ENCODE data around the gene XPO5.

Gene XPO5

GRCh38 chr6:43489277-43490072 lies 86.4 kb downstream of the XPO5 start:
- Histone ChIP-seq H3K4me1 (ENCODE audit: control insufficient read depth, insufficient read depth, low read length, poor library complexity, severe bottlenecking) (peaks cover 24% of the 10 kb centered on the region), H3K36me3 (ENCODE audit: control insufficient read depth, insufficient read depth, low read length) (peaks cover 24% of the 10 kb centered on the region), H3K27ac (ENCODE audit: low read depth, low read length, severe bottlenecking) (no peak overlapping the region), H3K9me3 (ENCODE audit: control insufficient read depth, low read length) (no peaks in the 10 kb centered on the region), H3K4me3 (ENCODE audit: extremely low read depth, insufficient read depth, low read length, poor library complexity, severe bottlenecking) (no peak overlapping the region)
- 89 to 92% methylated on average over 9 to 10 of the region's 12 CpGs for WGBS, 2 experiments (ENCODE audit: insufficient coverage in 2 of 2)

GRCh38 chr6:43488667-43489276 lies 87.1 kb downstream of the XPO5 start:
- peaks cover 24% of the 10 kb centered on the region for H3K36me3 ChIP-seq (ENCODE audit: control insufficient read depth, insufficient read depth, low read length)
- no peaks in the 10 kb centered on the region for H3K9me3 ChIP-seq (ENCODE audit: control insufficient read depth, low read length)
- 89 to 100% methylated on average over 3 of the region's 4 CpGs for WGBS, 2 experiments (ENCODE audit: insufficient coverage in 2 of 2)
- H3K27ac ChIP-seq (ENCODE audit: low read depth, low read length, severe bottlenecking) = no peak overlapping the region
- H3K4me3 ChIP-seq (ENCODE audit: extremely low read depth, insufficient read depth, low read length, poor library complexity, severe bottlenecking) = no peak overlapping the region
- H3K4me1 ChIP-seq (ENCODE audit: control insufficient read depth, insufficient read depth, low read length, poor library complexity, severe bottlenecking) = peaks cover 17% of the 10 kb centered on the region

GRCh38 chr6:43481591-43482236 lies 94.1 kb downstream of the XPO5 start:
- H3K36me3 ChIP-seq (ENCODE audit: control insufficient read depth, insufficient read depth, low read length) = peaks cover 20% of the 10 kb centered on the region
- peaks cover 12% of the 10 kb centered on the region for H3K4me1 ChIP-seq (ENCODE audit: control insufficient read depth, insufficient read depth, low read length, poor library complexity, severe bottlenecking)
- 93 to 99% methylated on average over 8 to 11 of the region's 11 CpGs for whole genome bisulfite sequencing, 2 experiments (ENCODE audit: insufficient coverage in 2 of 2)
- H3K9me3 ChIP-seq (ENCODE audit: control insufficient read depth, low read length) = no peaks in the 10 kb centered on the region
- no peak overlapping the region for H3K27ac ChIP-seq (ENCODE audit: low read depth, low read length, severe bottlenecking)
- no peak overlapping the region for H3K4me3 ChIP-seq (ENCODE audit: extremely low read depth, insufficient read depth, low read length, poor library complexity, severe bottlenecking)

- Histone ChIP-seq H3K36me3 (ENCODE audit: control insufficient read depth, insufficient read depth, low read length) (peaks cover 16% of the 10 kb centered on the region), H3K9me3 (ENCODE audit: control insufficient read depth, low read length) (no peaks in the 10 kb centered on the region), H3K27ac (ENCODE audit: low read depth, low read length, severe bottlenecking) (no peak overlapping the region), H3K4me3 (ENCODE audit: extremely low read depth, insufficient read depth, low read length, poor library complexity, severe bottlenecking) (no peak overlapping the region), H3K4me1 (ENCODE audit: control insufficient read depth, insufficient read depth, low read length, poor library complexity, severe bottlenecking) (peaks cover 12% of the 10 kb centered on the region)
- no CpG with 5 or more reads among the region's 2 CpGs for WGBS, 2 experiments (ENCODE audit: insufficient coverage in 2 of 2)
Measured at GRCh38 chr6:43481075-43481474, 94.8 kb downstream of the XPO5 start.

GRCh38 chr6:43478008-43478372 lies 97.8 kb downstream of the XPO5 start:
- Histone ChIP-seq H3K4me1 (ENCODE audit: control insufficient read depth, insufficient read depth, low read length, poor library complexity, severe bottlenecking) (peaks cover 12% of the 10 kb centered on the region), H3K4me3 (ENCODE audit: extremely low read depth, insufficient read depth, low read length, poor library complexity, severe bottlenecking) (peak overlapping the region; percentile 62), H3K27ac (ENCODE audit: low read depth, low read length, severe bottlenecking) (peak overlapping the region; percentile 76), H3K36me3 (ENCODE audit: control insufficient read depth, insufficient read depth, low read length) (peaks cover 8% of the 10 kb centered on the region), H3K9me3 (ENCODE audit: control insufficient read depth, low read length) (no peaks in the 10 kb centered on the region)
- 66 to 71% methylated on average over 2 of the region's 3 CpGs for WGBS, 2 experiments (ENCODE audit: insufficient coverage in 2 of 2)

GRCh38 chr6:43477235-43478007 lies 98.4 kb downstream of the XPO5 start, which contains the start of gene TJAP1:
TJAP1 (plus strand) TSS chr6:43477570; CDS start chr6:43499002, 21,432 bp downstream.
- Histone ChIP-seq H3K27ac (ENCODE audit: low read depth, low read length, severe bottlenecking) (peak within 1 kb of the TSS; percentile 76), H3K4me1 (ENCODE audit: control insufficient read depth, insufficient read depth, low read length, poor library complexity, severe bottlenecking) (peaks cover 12% of the 10 kb centered on the region), H3K4me3 (ENCODE audit: extremely low read depth, insufficient read depth, low read length, poor library complexity, severe bottlenecking) (peak within 1 kb of the TSS; percentile 62), H3K36me3 (ENCODE audit: control insufficient read depth, insufficient read depth, low read length) (peaks cover 8% of the 10 kb centered on the region), H3K9me3 (ENCODE audit: control insufficient read depth, low read length) (no peaks in the 10 kb centered on the region)
- WGBS, 2 experiments (ENCODE audit: insufficient coverage in 2 of 2) = 6 to 7% methylated on average over 19 to 21 of the region's 34 CpGs

- no peak overlapping the region for H3K4me3 ChIP-seq (ENCODE audit: extremely low read depth, insufficient read depth, low read length, poor library complexity, severe bottlenecking)
- peaks cover 8% of the 10 kb centered on the region for H3K36me3 ChIP-seq (ENCODE audit: control insufficient read depth, insufficient read depth, low read length)
- no peak overlapping the region for H3K27ac ChIP-seq (ENCODE audit: low read depth, low read length, severe bottlenecking)
- peaks cover 12% of the 10 kb centered on the region for H3K4me1 ChIP-seq (ENCODE audit: control insufficient read depth, insufficient read depth, low read length, poor library complexity, severe bottlenecking)
- WGBS, 2 experiments (ENCODE audit: insufficient coverage in 2 of 2) = 72 to 79% methylated on average over 2 of the region's 2 CpGs
- H3K9me3 ChIP-seq (ENCODE audit: control insufficient read depth, low read length) = no peaks in the 10 kb centered on the region
Measured at GRCh38 chr6:43476746-43477145, 99.1 kb downstream of the XPO5 start.

- Histone ChIP-seq H3K36me3 (ENCODE audit: control insufficient read depth, insufficient read depth, low read length) (peaks cover 8% of the 10 kb centered on the region), H3K4me3 (ENCODE audit: extremely low read depth, insufficient read depth, low read length, poor library complexity, severe bottlenecking) (no peak overlapping the region), H3K27ac (ENCODE audit: low read depth, low read length, severe bottlenecking) (no peak overlapping the region), H3K9me3 (ENCODE audit: control insufficient read depth, low read length) (no peaks in the 10 kb centered on the region), H3K4me1 (ENCODE audit: control insufficient read depth, insufficient read depth, low read length, poor library complexity, severe bottlenecking) (peaks cover 7% of the 10 kb centered on the region)
- 83 to 90% methylated on average over 2 to 5 of the region's 6 CpGs for WGBS, 2 experiments (ENCODE audit: insufficient coverage in 2 of 2)
Measured at GRCh38 chr6:43475516-43475915, 100.3 kb downstream of the XPO5 start.

- WGBS, 2 experiments (ENCODE audit: insufficient coverage in 2 of 2) = 94 to 95% methylated on average over 3 to 4 of the region's 4 CpGs
- no peak overlapping the region for H3K27ac ChIP-seq (ENCODE audit: low read depth, low read length, severe bottlenecking)
- H3K36me3 ChIP-seq (ENCODE audit: control insufficient read depth, insufficient read depth, low read length) = no peaks in the 10 kb centered on the region
- no peaks in the 10 kb centered on the region for H3K9me3 ChIP-seq (ENCODE audit: control insufficient read depth, low read length)
- H3K4me3 ChIP-seq (ENCODE audit: extremely low read depth, insufficient read depth, low read length, poor library complexity, severe bottlenecking) = no peak overlapping the region
- H3K4me1 ChIP-seq (ENCODE audit: control insufficient read depth, insufficient read depth, low read length, poor library complexity, severe bottlenecking) = no peaks in the 10 kb centered on the region
Measured at GRCh38 chr6:43472515-43472914, 103.3 kb downstream of the XPO5 start.
